GM19452 (cell line): ENCODE data around the gene EXOC2.
"Not testable (repeated sequence)": the region's sequence is repeated elsewhere in the genome, so short reads cannot be mapped to it uniquely, and the experiment has no call there.

Source experiments
- ATAC-seq: cut with Tn5 transposase; IDR thresholded peaks from one replicate; pipeline ENCODE4 v1.9.1; 2021; ENCODE audit not compliant: unreplicated experiment

Gene EXOC2

DNA sequence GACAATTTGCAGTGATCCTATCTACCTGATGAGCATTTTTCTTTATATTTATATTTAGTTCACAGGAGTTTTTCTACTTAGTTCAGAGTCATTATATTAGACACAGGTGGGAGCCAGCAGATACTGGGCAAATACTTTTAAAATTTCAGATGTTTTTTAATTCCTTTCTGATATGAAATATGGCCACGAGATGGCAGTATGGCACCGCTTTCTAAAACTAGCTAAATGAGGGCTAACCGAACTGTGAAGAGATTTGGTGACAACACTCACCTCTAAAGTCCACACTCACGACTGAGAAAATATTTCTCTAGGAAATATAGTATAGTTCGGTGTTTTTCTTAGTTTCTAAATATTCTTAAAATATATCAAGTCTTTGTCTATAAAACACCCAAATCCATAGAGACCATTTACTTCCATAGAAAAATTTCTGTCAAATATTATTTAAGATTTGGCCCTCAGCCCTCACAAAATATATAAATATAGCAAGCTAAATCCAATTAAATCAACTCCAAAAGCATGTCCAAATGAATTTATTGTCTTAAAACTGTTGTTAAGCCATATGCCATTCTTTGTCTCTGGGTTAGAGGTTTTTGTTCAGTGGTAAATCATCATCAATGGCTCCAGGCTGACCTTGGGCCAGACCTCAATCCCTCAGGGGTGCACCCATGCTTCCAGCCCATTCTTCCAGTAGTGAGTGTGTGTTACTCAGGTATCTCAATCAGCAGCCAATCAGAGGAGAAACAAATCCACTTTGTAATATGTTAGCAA is 99.6 kb downstream of the EXOC2 start:
- ATAC-seq: no peak

DNA sequence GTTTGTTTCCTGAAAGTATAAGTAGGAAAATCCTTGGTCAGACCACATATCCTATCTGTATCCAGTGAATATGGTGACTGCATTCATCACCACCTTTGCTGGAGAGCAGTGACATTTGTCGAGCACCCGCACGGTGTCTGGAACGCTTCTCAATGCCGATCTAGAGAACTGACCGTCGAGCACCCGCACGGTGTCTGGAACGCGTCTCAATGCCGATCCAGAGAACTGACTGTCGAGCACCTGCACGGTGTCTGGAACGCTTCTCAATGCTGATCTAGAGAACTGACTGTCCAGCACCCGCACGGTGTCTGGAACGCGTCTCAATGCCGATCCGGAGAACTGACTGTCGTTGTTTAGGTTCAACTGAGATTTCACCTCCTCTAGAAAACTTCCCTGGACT is 103.8 kb downstream of the EXOC2 start:
- ATAC-seq: no peak

DNA sequence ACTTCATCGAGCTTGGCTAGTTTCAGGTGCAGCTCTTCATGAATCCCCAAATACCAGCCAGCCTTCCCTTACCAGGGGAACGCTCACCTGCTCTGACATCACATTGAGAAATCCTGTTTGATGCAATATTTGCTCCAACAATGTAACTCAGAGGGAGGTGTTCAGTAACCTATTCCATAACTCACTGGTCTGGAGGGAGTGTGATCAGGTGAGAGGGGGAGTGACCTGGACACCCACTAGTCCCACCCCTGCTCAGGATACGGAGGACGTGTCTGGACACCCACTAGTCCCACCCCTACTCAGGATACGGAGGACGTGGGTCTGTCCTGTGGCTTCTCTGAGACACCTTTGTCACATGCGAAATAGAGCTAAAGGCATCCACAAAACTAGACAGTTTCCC is 106.4 kb downstream of the EXOC2 start:
- ATAC-seq: no peak

DNA sequence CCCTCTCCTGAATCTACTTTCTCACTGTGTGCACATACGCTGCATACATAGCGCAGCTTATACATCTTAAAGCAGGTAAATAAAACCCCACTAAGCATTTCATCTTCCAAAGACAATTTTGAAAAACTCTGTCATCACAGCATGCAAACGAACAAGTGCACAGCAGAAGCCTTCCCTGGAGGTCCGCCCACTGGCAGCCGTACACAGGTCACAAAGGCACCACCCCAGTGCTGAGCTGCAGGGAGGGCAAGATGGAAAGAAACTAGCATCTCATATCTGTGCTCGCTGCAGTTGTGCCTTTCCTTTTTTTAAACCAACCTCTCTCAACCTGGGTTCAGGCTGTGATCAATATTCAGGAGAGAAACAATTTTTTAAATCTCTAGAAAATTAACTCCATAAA is 109.3 kb downstream of the EXOC2 start:
- no peak for ATAC-seq

DNA sequence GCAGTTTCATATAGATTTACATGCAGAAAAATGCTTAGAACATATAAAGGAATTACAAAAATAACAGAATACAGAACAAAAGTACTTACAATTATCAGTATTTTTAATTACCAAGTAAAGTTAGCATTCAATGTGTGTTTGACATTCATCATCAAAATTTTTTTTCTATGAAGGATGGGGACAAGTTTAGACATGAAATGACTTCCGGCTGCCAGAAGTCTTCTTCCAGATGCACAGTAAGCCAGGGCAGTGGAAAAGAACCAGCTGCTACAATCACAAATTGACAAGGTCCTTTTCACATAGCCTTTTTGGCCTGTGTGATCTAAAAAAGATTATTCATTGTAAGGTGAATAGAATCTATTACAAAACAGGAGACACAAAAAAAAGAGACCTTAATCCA is 109.8 kb downstream of the EXOC2 start:
- no peak for ATAC-seq

DNA sequence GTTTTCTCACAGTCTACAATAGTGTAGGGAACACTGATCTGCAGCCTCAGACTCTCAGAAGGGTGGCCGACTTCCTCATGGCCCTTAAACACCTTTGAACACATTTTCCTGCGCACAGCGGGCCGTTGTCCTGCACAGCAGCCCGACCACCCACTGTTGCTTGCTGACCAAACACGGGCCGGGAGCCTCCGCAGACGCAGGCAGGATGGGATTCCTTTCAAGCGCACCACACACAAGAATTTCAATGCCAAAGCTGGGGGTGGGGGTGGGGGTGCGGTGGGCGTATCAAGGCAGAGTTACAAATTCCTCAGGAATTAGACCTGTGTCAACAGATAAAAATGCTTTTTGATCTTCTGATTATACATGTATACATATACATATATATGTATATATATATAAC is 110.6 kb downstream of the EXOC2 start:
- no peak for ATAC-seq

DNA sequence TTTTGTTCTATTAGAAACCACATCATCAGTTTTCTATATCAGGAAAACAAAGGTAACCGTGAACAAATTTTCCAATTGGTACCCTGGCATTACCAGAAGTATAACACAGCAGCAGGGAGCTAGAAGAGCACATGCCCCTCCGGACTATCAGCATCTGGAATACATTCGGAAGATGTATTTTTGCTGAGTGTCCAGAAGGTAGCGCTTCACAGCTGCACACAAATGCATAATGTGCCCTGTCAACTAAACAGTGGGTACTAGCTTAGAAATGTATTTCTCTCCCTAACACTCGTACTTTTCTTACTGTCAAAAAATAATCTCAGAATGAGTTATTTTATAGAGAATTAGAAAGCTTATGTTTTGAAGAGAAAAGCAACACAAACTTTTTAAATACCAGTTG is 113.6 kb downstream of the EXOC2 start:
- no peak for ATAC-seq

DNA sequence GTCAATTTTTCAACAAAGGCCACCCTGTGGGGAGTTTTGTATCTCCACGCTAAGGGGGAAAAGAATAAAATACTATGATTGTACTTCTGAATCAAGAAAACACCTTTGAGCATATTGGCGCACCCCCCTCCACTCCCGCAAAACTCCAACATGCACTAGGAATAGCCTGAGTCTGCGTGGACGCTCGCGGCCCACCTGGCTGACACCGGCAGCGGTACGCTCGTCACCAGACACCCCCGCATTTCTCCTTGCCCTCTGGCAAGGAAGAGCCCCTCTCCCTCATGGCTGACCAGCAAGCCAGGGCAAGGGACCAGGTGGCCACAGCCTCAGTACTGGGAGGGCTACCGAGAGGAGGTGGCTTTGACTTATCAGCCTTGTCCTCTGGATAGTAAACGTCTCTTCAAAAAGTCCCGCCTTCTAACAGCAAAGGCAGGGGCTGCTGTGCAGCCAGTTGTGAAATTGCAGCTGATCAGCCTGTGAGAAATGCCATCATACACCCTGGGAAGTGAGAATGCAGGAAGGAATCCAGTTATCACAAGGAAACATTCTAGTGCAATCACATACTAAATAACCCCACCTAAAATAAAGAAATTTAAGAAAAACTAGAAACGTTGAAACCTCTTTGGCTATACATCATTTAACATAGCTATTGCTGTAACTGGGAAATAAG is 120.2 kb downstream of the EXOC2 start:
- no peak for ATAC-seq

DNA sequence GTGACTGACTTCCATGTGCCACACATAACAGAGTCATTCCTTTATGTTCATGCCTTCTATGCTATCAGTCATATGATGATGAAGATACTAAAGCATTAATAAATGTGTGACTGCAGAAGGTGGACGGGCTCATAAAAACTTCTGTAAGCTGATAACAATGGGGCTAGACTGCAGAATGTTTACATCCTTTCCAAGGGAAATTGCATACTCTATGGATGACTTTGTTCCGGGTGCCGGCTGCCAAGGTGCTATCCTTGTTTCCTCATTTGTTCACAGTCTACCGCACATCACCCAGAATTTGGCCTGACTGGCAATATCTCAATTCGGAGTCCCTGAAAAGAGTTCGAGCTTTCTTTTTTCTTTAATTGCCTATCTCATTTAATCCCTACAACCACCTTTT is 121.0 kb downstream of the EXOC2 start:
- ATAC-seq: no peak

DNA sequence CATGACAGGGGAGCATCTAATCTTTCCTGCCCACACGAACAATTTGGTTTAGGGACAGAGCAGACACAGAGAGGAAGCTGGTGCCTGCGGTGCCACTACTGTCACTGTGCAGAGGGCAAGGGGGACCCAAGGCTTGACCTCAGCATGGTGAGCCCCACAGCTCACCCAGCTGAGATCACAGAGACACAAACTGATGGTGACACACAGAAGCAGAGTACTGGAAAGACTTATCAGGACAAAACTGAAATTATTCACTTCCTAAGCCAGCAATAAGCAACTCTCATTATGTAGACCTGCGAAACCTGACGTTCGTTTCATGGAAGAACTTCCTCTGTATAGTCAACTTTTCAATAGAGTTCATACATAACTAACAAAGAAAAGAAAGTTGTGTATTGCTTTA is 122.1 kb downstream of the EXOC2 start:
- ATAC-seq: no peak

DNA sequence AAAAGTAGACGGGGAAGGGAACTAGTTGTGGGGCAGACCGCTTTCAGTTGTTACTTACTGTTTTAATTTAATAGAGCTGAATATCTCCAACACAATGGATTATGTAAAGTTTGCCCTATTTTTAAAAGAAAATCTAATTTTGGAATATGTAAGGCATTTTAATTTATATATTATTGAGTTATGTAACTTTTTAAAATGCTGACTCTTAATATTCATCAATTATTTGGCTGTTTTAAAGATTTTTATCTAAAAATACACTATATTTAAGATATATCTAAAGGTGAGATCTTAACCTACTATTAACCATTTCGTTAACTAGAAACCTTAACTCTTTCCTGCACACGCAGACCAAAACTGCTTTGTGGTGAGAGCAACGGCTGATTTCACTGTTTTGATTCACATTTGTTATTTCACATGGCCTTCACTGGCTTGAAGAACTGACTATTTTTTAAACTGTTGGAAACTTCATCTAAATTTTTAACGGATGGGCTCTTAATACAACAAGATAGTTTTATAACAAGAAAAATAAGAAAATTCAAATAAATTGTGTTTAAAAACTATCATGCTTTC is 123.9 kb downstream of the EXOC2 start:
- ATAC-seq: no peak

DNA sequence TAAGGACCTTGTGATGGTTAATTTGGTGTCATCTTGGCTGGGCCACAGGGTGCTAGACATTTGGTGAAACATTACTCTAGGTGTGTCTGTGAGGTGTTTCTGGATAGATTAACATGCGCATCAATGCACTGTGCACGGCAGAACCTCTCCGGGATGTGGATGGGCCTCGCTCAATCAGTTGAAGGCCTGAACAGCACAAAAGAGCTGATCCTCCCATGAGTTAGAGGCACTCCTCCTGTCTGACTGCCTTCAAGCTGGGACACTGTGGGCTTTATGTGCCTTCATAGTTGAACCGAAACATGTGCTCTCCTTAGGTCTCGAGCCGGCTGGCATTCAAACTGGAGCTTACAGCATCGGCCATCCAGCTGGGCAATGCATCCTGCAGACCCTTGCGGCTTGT is 124.9 kb downstream of the EXOC2 start:
- ATAC-seq: no peak

DNA sequence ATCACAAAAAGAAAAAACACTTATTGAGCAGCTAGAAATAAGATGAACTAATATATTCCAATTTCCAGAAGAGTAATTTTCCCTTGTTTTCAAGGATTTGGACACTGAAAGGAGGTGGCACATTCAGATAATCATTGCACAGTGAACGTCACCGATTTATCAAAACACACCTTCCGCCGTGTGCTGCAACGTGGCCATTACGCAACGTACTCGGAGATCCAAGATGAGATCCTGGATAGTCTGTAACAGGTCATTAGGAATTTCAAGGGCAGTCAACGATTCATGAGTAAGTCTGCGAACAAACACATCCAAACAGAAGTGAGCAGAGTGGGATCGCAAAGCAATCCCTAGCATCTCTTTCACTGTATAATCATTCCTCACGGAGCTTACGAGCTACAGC is 129.1 kb downstream of the EXOC2 start:
- no peak for ATAC-seq

DNA sequence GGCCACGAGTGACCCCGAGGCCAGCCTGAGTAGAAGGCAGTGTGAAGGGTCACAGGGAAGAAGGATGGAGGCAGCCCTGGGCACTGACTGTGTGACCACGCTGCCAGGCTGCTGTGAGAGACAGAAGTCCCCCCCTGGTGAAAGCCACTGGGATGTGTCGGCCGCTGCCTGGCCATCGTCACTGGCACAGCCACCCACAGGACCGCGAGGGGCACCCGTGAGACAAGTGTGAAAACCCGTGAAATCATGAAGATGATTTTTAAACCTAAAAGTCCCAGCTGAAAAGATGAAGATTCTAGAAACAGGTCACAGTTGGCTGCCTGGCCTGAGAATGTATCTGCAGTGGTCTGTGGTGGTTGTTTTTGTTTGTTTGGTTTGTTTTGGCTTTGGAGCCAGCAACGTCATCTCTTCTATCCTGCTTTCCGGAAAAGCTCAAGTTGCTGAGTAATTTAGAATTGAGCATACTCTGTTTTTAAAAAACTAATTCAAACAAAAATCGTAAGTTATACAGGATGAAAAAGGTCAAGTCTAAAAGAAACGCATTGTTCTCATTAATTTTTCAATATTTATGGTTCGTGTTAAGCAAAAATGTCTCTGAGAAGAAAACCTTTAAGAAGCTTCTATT is 130.8 kb downstream of the EXOC2 start:
- no peak for ATAC-seq

DNA sequence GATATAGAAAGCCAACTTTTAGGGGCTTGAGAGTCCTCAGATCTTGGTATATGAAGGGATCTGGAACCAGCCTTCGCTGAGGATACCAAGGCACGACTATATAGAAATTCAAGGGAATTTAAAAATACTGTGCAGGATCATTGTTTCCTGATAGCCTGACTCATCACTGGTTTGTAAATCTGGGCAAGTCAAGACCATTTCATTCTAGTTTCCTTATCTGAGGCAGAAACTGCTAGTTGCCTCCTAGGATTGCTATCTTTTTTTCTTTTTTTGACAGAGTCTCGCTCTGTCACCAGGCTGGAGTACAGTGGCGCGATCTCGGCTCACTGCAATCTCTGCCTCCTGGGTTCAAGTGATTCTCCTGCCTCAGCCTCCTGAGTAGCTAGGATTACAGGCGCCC is 131.6 kb downstream of the EXOC2 start:
- not testable (repeated sequence) for ATAC-seq

DNA sequence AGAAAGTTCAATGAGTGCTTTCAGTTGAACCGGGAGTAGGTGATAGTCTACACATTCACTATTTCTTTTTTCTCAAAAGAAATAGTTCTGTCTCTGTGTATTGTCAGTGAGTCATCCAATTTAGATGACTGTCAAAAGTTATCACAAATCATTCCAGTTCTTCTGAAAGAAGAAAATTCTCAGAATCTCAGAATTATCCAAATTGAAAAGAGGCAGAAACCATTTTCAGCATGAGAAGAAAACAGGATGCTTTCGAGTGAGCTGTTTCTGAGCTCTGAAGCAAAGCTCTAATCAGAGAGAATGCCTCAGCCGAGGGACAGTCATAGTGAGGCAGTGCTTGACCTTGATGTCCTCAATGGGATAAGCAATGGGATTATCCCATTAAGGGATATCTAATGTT is 134.0 kb downstream of the EXOC2 start:
- no peak for ATAC-seq

DNA sequence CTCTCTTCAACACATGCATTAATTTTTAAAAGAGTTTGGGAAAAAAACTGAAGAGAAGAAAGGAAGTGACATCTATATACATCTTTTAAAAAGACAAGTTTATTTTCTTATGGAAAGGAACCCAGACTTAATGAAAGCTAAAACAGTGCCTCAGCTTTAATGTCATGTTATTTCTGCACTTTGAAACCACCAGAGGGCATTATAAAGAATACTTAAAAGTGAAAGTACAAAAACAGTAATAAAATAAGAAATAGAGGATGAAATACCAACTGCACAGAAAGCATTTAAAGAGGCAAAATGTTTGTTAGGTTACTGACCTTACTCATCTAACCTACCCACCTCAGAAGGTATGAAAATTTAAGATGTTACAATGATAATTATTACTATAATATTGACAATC is 134.8 kb downstream of the EXOC2 start:
- no peak for ATAC-seq

DNA sequence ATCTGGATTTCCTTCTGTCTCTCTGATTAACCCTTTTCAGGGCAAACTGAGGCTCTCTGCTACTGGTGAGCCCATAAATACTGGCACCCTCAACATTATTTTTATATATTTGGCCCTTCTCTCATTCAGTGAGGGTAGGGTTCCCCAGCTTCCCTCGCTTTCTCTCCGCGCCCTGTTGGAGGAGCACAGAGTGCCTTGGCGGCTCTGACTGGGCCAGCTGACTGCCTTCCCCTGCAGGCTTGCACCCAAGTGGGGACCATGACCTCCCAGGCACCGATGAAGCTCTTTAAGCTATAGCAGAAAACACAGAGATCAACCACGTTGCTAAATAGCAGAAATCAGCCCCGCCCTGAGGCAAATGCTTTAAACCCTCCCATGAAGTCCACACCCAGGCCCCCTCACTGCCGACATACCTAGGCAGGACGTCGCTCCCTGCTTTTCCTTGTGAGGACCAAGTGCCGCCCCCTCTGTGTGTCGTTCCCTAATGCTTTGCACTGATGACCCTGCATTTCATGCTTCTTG is 141.0 kb downstream of the EXOC2 start:
- ATAC-seq: no peak

DNA sequence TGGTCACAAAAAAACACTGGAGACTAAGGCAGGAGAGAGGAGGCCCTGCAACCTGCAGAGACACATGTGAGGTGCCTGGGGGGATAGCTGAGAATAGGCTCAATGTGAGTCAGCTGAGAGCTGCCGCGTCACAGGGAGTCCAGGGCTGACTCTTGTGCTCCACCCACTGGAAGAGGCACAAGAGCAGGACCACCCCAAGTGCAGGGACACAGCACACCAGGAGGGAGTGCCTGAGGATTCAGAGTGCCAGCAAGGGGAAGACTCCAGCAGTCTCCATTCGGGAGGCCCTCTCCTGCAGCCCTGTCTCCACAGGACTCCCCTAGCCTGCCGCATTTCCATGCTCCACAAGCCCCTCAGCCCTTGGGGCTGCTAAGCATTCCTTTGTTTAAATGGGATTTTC is 141.5 kb downstream of the EXOC2 start:
- ATAC-seq: no peak

DNA sequence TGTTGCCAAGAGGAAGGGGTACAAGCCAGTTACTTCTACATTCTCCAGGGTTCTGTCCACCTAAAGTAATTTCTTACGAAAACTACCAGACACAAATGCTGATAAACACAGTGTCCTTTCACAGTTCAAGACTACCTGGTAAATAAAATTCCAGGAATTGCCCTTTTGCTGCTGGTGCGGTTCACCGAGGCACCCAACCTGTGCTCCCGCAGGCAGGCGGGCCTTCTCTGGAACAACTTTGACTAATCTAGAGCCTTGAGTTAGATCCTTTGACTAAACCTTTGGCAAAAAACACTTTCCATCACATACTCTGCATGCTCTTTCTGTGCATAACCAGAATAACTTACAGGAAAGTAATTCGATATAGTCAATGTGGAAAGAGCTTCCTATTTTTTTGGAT is 143.0 kb downstream of the EXOC2 start:
- no peak for ATAC-seq

DNA sequence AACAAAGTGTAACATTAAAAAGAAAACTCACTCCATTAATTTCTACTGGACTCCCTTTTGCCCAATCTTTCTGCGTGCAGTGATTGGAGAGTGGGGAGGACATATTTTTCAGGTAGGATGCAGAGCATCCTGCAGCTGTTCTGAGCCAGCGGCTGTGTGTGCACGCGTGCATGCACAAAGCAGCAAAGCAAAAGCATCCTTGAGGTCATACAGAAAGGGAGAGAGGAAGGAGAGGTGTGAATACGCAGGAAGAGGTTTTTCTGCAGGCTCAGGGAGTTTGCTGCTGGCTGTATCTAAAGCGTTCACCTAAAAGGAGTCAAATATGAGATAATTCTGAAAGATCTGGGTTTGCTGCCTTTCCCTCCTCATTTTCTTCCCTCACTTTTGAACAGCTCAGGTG is 144.4 kb downstream of the EXOC2 start:
- no peak for ATAC-seq

DNA sequence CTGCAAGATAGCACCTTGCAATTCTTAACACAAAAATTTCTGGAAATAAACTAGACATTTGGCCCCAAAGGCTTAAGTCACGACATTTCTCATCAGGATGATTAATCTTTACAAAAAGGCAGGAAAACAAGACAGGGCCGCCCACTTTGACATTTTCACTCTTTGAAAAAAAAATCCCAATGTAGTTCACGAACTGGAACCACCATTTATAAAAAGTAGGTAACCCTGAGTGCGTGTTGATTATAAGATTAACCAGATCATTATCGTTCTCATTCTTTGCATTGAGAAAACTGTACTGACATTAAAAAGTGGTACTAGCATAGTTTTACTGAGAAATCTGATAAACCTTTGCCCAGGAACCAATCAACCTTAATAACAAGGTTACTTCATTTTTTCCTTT is 144.8 kb downstream of the EXOC2 start:
- ATAC-seq: no peak
